ENCODE results near the gene DNAH11. TPM values are rescaled to one million over a fixed set of nuclear protein-coding genes. Genes with fewer than 3 reads are reported as not detected.

Gene DNAH11
- total and polyA plus RNA-seq, 2 of the 4 experiments (the other 2 are of a cell fraction), result not detected

DNA sequence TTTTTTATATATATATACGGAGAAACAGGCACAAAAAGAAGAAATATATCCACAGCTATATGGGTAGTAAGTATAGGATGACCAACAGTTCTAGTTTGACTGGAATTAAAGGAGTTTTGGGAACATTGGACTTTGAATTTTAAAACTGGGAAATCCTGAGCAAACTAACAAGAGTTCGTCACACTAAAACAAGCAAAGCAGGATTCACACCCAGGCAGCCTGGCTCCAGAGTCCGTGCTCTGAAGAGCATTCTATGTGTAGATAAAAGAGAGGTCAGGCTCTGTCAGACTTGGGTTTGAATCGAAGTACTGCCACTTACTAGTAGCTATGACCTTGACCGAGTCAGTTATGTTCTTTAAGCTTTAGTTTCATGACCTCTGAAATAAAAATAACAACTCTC is 191.0 kb downstream of the DNAH11 start:
- H3K4me3 ChIP-seq (ENCODE audit: insufficient read depth, low read depth, low read length), result no peak overlapping the region
- no peak overlapping the region for H3K23ac ChIP-seq (ENCODE audit: low read depth, low read length)
- no peak overlapping the region for H2BK20ac ChIP-seq (ENCODE audit: low read depth, low read length)
- no peak overlapping the region for H3K14ac ChIP-seq (replicated peaks; ENCODE audit: low read depth, low read length)
- ChIA-PET POLR2A (ENCODE audit: unreplicated experiment) (no interaction called here), CTCF (no interaction called here)
- H3K18ac ChIP-seq (ENCODE audit: low read depth, low read length), result no peak overlapping the region
- H3K27me3 ChIP-seq (ENCODE audit: control insufficient read depth, insufficient read depth, low read length), result no peaks in the 10 kb centered on the region
- H3K56ac ChIP-seq (ENCODE audit: extremely low read depth, insufficient read depth, low read length), result no peak overlapping the region
- H2BK120ac ChIP-seq (ENCODE audit: low read depth, low read length), result no peak overlapping the region
- H2AFZ ChIP-seq (replicated peaks; ENCODE audit: low read length, poor library complexity), result no peak overlapping the region
- BruUV-seq (replicated peaks), result no TSS peak
- no peak overlapping the region for H2AK5ac ChIP-seq (ENCODE audit: low read depth, low read length)
- H3K9me1 ChIP-seq (ENCODE audit: insufficient read depth, low read length), result no peaks in the 10 kb centered on the region
- H4K91ac ChIP-seq (ENCODE audit: insufficient read depth, low read depth, low read length), result no peak overlapping the region
- H4K20me1 ChIP-seq (ENCODE audit: insufficient read depth, low read length), result no peaks in the 10 kb centered on the region
- no peak overlapping the region for H3K27ac ChIP-seq (ENCODE audit: insufficient read depth, low read length)
- H3K4ac ChIP-seq (ENCODE audit: low read depth, low read length), result no peak overlapping the region
- H3K9me3 ChIP-seq (ENCODE audit: control insufficient read depth, insufficient read depth, low read length), result peaks cover 3% of the 10 kb centered on the region; the same call in 1 of the 2 replicates
- dilution Hi-C loops (cut with HindIII; ENCODE audit: low sequenced_read_pairs, unreplicated experiment), result no loop called here
- WGBS, 2 experiments (ENCODE audit: extremely low coverage in 2 of 2, insufficient read length in 1 of 2), result no CpG with 5 or more reads among the region's 5 CpGs
- H2BK15ac ChIP-seq (ENCODE audit: low read depth, low read length), result no peak overlapping the region
- H3K79me1 ChIP-seq (ENCODE audit: low read depth in 1 of 2, low read length in 2 of 2), result no peaks in the 10 kb centered on the region
- no peak overlapping the region for H2BK5ac ChIP-seq (ENCODE audit: low read depth, low read length, poor library complexity, severe bottlenecking)
- H3K4me1 ChIP-seq (ENCODE audit: control insufficient read depth, insufficient read depth, low read length), result no peaks in the 10 kb centered on the region
- H3K4me2 ChIP-seq (ENCODE audit: low read depth, low read length), result no peak overlapping the region
- H3K9ac ChIP-seq (ENCODE audit: low read depth, low read length), result no peak overlapping the region
- no peak for TF ChIP-seq CEBPB (IDR thresholded peaks at IDR 0.05; ENCODE audit: low read depth, low read length)
- TF ChIP-seq, protein P1, sequence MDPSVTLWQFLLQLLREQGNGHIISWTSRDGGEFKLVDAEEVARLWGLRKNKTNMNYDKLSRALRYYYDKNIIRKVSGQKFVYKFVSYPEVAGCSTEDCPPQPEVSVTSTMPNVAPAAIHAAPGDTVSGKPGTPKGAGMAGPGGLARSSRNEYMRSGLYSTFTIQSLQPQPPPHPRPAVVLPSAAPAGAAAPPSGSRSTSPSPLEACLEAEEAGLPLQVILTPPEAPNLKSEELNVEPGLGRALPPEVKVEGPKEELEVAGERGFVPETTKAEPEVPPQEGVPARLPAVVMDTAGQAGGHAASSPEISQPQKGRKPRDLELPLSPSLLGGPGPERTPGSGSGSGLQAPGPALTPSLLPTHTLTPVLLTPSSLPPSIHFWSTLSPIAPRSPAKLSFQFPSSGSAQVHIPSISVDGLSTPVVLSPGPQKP (IDR thresholded peaks at IDR 0.05; ENCODE audit: borderline replicate concordance, low read depth, low read length), result no peak
- no peak for TF ChIP-seq RFX5 (IDR thresholded peaks at IDR 0.05; ENCODE audit: low read depth, low read length)
- no peak for TF ChIP-seq MAFK (IDR thresholded peaks at IDR 0.05; ENCODE audit: low read depth, low read length)
- TF ChIP-seq RAD21 (IDR thresholded peaks at IDR 0.05; ENCODE audit: low read length), result no peak
- no peak for TF ChIP-seq RCOR1 (IDR thresholded peaks at IDR 0.05; ENCODE audit: insufficient replicate concordance, low read length)
- TF ChIP-seq MAZ (IDR thresholded peaks at IDR 0.05; ENCODE audit: borderline replicate concordance, low read depth, low read length), result no peak
- H4K8ac ChIP-seq (ENCODE audit: low read depth in 2 of 2, low read length in 2 of 2), result no peak overlapping the region
- intact Hi-C loops (cut with micrococcal nuclease), result no loop called here
- no peak for DNase-seq
- no peak overlapping the region for H4K5ac ChIP-seq (ENCODE audit: low read depth, low read length)
- no peak for ATAC-seq (ENCODE audit: low read depth)
- in situ Hi-C loops (cut with MboI; ENCODE audit: low sequenced_read_pairs), result no loop called here
- H3K36me3 ChIP-seq (ENCODE audit: control insufficient read depth, insufficient read depth, low read length), result no peaks in the 10 kb centered on the region
- no peak overlapping the region for H2AK9ac ChIP-seq (replicated peaks; ENCODE audit: low read depth, low read length, poor library complexity)

Measured in IMR-90 (cell line).